HG03139 (cell line): Measurements from ENCODE around the gene ARID3A.

Experiments used
- ATAC-seq: cut with Tn5 transposase; IDR thresholded peaks from one replicate; pipeline ENCODE4 v1.9.1; 2021; ENCODE audit not compliant: unreplicated experiment

Gene ARID3A

GRCh38 chr19:929203-929890 is 3.5 kb downstream of the ARID3A start:
- ATAC-seq: no peak

GRCh38 chr19:929891-930258 is 4.0 kb downstream of the ARID3A start:
- ATAC-seq: no peak

- ATAC-seq: no peak
These were observed 6.2 kb downstream of the ARID3A start for GRCh38 chr19:931860-932647.

GRCh38 chr19:932648-933552 is 7.1 kb downstream of the ARID3A start:
- no peak for ATAC-seq

GRCh38 chr19:933553-933882 is 7.7 kb downstream of the ARID3A start:
- no peak for ATAC-seq

GRCh38 chr19:934197-934840 is 8.5 kb downstream of the ARID3A start:
- no peak for ATAC-seq

- no peak for ATAC-seq
These were observed 9.1 kb downstream of the ARID3A start for GRCh38 chr19:934865-935479.

- ATAC-seq: no peak
These were observed 10.3 kb downstream of the ARID3A start for GRCh38 chr19:936175-936546.

GRCh38 chr19:937259-937694 is 11.4 kb downstream of the ARID3A start:
- no peak for ATAC-seq

- ATAC-seq: no peak
These were observed 12.5 kb downstream of the ARID3A start for GRCh38 chr19:938233-938923.

- no peak for ATAC-seq
These were observed 13.6 kb downstream of the ARID3A start for GRCh38 chr19:939439-939838.

- ATAC-seq: no peak
These were observed 14.1 kb downstream of the ARID3A start for GRCh38 chr19:939922-940321.

- no peak for ATAC-seq
These were observed 14.9 kb downstream of the ARID3A start for GRCh38 chr19:940591-941291.

GRCh38 chr19:941292-942132 is 15.7 kb downstream of the ARID3A start:
- ATAC-seq: no peak

- no peak for ATAC-seq
These were observed 16.4 kb downstream of the ARID3A start for GRCh38 chr19:942133-942645.

GRCh38 chr19:943551-944170 is 17.8 kb downstream of the ARID3A start:
- no peak for ATAC-seq

- ATAC-seq: no peak
These were observed 18.3 kb downstream of the ARID3A start for GRCh38 chr19:944171-944567.

- no peak for ATAC-seq
These were observed 18.9 kb downstream of the ARID3A start for GRCh38 chr19:944663-945241.
